Activated naive CD4-positive, alpha-beta T cell treated with anti-CD3 and anti-CD28 coated beads, Interleukin-2, amount 10 ng/mL, durations not matched to agents 7 days and 5 days (primary cell): Measurements from ENCODE around the gene FBN3.
"Not testable (repeated sequence)": the region's sequence is repeated elsewhere in the genome, so short reads cannot be mapped to it uniquely, and the experiment has no call there.

Experiments used
- CTCF ChIA-PET: fragments of 350-600 bp; sonication (Branson Sonifier 250); formaldehyde crosslinking; loops from one replicate; lab custom pipeline; 2021; ENCODE audit warnings: antibody characterized with exemption; lab: Charles Lee
- DNase-seq: peaks from one replicate; pipeline ENCODE4 v3.0.0-alpha.2; 2020
- H3K27ac Mint-ChIP-seq: one replicate; pipeline ENCODE4 v1.8.0; 2021; ENCODE audit warnings: mild to moderate bottlenecking, moderate library complexity, mixed read lengths
- H3K27me3 Mint-ChIP-seq: one replicate; pipeline ENCODE4 v1.8.0; 2021; ENCODE audit warnings: mild to moderate bottlenecking, mixed read lengths
- H3K36me3 Mint-ChIP-seq: one replicate; pipeline ENCODE4 v1.8.0; 2021; ENCODE audit warnings: mixed read lengths
- H3K4me1 Mint-ChIP-seq: one replicate; pipeline ENCODE4 v1.8.0; 2021; ENCODE audit warnings: mixed read lengths
- H3K4me3 Mint-ChIP-seq: one replicate; pipeline ENCODE4 v1.8.0; 2021; ENCODE audit warnings: mild to moderate bottlenecking, moderate library complexity, mixed read lengths
- H3K9me3 Mint-ChIP-seq: one replicate; pipeline ENCODE4 v1.8.0; 2021; ENCODE audit warnings: mixed read lengths

The FBN3 gene

GRCh38 chr19:8158411-8159074, 9.2 kb upstream of the FBN3 start:
- no peaks in the 10 kb centered on the region for H3K9me3 Mint-ChIP-seq
- H3K36me3 Mint-ChIP-seq = no peaks in the 10 kb centered on the region
- peaks cover 9% of the 10 kb centered on the region for H3K4me1 Mint-ChIP-seq
- DNase-seq = peak; percentile 59
- no peak overlapping the region for H3K4me3 Mint-ChIP-seq
- CTCF ChIA-PET = interaction anchor here (0.6 to 2.3 kb wide), 13 partner anchors 12 to 513 kb away, joined by 3 to 16 read pairs (median 3); no protein-coding TSS in a partner anchor
- peaks cover 40% of the 10 kb centered on the region for H3K27me3 Mint-ChIP-seq
- H3K27ac Mint-ChIP-seq = no peak overlapping the region

DNA sequence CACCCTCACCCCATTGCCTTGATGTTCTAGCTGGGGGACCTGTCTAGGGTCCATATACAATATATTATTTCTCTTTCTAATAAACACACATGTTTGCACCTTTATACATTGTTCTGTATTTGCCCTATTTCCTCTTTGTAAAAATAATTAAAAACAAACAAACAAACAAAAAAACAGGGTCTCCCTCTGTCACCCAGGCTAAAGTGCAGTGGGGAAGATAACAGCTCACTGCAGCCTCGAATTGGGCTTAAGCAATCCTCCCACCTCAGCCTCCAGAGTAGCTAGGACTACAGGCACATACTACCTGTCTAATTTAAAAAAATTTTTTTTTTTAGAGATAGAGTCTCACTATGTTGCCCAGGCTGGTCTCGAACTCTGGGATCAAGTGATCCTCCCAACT, 5.9 kb upstream of the FBN3 start:
- no peak overlapping the region for H3K4me3 Mint-ChIP-seq
- H3K27me3 Mint-ChIP-seq = peaks cover 72% of the 10 kb centered on the region
- H3K4me1 Mint-ChIP-seq = no peaks in the 10 kb centered on the region
- no peak for DNase-seq
- H3K9me3 Mint-ChIP-seq = no peaks in the 10 kb centered on the region
- no peak overlapping the region for H3K27ac Mint-ChIP-seq
- CTCF ChIA-PET = interaction anchor here (0.7 to 1.7 kb wide), 3 partner anchors 54 to 185 kb away, joined by 3 to 5 read pairs (median 4); no protein-coding TSS in a partner anchor
- H3K36me3 Mint-ChIP-seq = no peaks in the 10 kb centered on the region

GRCh38 chr19:8154014-8154413, 4.6 kb upstream of the FBN3 start:
- not testable (repeated sequence) for H3K27ac Mint-ChIP-seq, H3K4me1 Mint-ChIP-seq, H3K36me3 Mint-ChIP-seq, H3K9me3 Mint-ChIP-seq, H3K4me3 Mint-ChIP-seq
- peaks cover 83% of the 10 kb centered on the region for H3K27me3 Mint-ChIP-seq
- peak; percentile 61 for DNase-seq
- CTCF ChIA-PET = interaction anchor here (0.7 to 1.7 kb wide), 3 partner anchors 98 to 302 kb away, joined by 3 to 5 read pairs (median 4); no protein-coding TSS in a partner anchor

DNA sequence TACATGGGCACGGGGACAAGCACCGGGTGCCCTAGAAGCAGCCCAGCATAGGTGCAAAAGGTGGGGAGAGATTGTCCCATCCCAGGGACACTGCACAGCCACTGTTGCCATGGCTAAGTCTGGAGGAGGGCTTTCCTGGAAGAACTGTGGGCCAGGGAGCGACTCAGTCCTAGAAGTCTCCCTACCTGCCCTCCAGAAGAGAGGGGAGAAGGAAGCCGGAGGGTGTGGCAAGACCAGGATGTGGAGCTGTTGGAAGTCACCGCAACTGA, 2.3 kb upstream of the FBN3 start:
- no peak overlapping the region for H3K27ac Mint-ChIP-seq
- no peak overlapping the region for H3K4me3 Mint-ChIP-seq
- H3K9me3 Mint-ChIP-seq = no peaks in the 10 kb centered on the region
- CTCF ChIA-PET = no interaction called here
- peaks cover 89% of the 10 kb centered on the region for H3K27me3 Mint-ChIP-seq
- DNase-seq = no peak
- no peaks in the 10 kb centered on the region for H3K36me3 Mint-ChIP-seq
- peaks cover 6% of the 10 kb centered on the region for H3K4me1 Mint-ChIP-seq

DNA sequence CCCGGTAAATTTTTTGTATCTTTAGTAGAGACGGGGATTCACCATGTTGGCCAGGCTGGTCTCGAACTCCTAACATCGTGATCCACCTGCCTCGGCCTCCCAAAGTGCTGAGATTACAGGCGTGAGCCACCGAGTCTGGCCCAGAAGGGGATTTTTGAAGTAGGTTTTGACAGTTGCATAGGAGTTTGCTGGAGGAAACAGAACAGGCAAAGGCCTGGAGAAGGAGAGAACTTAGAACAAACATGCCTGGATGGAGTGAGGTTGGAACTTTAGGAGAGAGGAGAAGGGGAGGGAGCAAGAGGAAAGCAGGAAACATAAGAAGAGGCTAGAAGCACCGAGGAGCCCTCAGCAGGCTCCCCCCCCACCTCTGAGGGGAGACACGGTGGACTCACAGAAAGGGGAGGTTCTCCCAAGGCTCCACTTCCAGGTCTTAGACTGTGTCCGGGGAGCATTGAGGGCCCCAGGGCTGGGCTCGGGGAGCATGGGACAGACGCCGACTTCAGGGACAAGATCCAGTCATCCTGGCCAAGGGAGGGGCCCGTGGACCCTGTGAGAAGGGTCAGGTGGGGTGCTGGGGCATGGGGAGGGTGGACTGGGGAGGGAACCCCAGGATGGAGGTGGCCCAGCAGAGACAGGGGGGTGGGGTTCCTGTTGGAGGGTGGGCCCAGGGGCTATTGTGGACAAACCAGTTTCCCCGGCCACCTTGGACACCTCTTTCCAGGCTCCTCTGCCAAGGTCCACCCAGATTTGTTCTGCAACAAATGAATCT, 1.8 kb upstream of the FBN3 start:
- no peak overlapping the region for H3K4me3 Mint-ChIP-seq
- peaks cover 6% of the 10 kb centered on the region for H3K4me1 Mint-ChIP-seq
- no peaks in the 10 kb centered on the region for H3K9me3 Mint-ChIP-seq
- no peak overlapping the region for H3K27ac Mint-ChIP-seq
- CTCF ChIA-PET = no interaction called here
- no peaks in the 10 kb centered on the region for H3K36me3 Mint-ChIP-seq
- no peak for DNase-seq
- H3K27me3 Mint-ChIP-seq = peaks cover 95% of the 10 kb centered on the region

DNA sequence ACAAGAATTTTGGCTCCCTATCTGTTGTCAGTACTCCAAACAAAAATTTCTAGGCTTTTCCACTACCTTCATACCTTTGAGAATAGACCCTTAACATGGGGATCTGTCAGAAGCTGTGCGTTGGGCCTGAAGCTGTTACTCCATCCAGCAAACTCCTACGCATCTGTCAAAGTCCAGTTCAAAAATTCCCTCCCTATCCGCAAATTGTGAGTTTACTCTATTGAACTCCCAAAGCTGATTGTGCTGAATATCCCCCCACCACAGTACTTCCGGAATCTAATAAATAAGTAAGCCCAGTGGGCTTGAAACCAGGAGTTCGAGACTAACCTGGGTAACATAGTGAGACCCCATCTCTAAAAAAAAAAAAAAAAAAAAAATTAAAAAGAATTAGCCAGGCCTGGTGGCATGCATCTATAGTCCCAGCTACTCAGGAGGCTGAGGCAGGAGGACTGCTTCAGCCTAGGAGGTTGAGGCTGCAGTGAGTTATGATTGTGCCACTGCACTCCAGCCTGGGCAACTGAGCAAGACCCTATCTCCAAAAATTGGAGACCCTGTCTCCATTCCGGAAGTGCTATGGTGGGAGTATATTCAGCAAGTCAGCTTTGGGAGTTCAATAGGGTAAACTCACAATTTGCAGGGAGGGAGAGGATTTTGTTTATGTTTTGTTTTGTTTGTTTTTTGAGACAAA, 930 bp upstream of the FBN3 start:
- Mint-ChIP-seq H3K4me1 (peaks cover 6% of the 10 kb centered on the region), H3K9me3 (no peaks in the 10 kb centered on the region), H3K36me3 (no peaks in the 10 kb centered on the region), H3K27me3 (peaks cover 97% of the 10 kb centered on the region), H3K4me3 (no peak overlapping the region), H3K27ac (no peak overlapping the region)
- DNase-seq = no peak
- CTCF ChIA-PET = interaction anchor here (0.7 kb wide), 1 partner anchor 324 kb away, joined by 3 read pairs; no protein-coding TSS in a partner anchor

DNA sequence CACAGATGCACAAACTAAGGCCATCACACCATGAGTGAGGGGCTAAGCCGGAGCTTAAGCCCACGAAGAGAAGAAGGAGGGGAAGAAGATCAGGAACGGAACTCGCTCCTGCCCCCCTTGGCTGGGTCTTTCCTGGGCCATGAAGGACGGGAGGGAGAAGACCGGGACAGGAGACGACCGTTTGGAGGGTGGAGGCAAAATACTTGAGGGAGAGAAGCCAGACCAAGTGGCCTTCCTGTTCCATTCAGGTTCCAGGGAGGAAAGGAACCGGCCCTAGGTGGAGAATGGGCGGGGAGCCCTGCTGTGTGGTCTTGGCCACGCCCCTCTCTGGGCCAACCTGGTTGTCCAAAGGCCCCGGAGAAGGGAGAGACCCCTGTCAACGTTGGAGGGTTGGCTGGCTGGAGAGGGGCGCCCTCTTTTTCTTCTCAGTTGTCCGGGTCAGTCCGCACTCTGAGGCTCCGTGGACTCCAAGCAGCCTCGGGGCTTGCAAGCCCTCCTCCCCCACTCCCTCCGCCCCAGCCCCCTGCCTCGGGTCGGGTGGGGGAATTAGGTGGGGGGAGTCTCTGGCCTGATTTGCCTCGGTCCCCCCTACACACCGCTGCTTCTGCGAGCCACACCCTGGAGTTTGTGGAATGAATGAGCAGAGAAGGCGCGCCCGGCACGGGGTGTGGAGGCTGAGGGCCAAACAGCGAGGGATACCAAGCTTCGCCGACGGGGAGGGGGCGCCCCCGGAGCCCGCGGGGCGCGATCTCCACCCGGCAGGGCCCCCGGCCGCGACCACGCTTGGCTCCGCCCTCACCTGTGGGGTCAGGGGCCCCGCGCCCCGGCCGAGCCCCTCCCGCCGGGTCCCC, 757 bp downstream of the FBN3 start:
- H3K4me1 Mint-ChIP-seq = peaks cover 6% of the 10 kb centered on the region
- no peak overlapping the region for H3K27ac Mint-ChIP-seq
- no peaks in the 10 kb centered on the region for H3K36me3 Mint-ChIP-seq
- H3K27me3 Mint-ChIP-seq = peaks cover 94% of the 10 kb centered on the region
- CTCF ChIA-PET = no interaction called here
- peak; percentile 21 for DNase-seq
- H3K4me3 Mint-ChIP-seq = no peak overlapping the region
- no peaks in the 10 kb centered on the region for H3K9me3 Mint-ChIP-seq

DNA sequence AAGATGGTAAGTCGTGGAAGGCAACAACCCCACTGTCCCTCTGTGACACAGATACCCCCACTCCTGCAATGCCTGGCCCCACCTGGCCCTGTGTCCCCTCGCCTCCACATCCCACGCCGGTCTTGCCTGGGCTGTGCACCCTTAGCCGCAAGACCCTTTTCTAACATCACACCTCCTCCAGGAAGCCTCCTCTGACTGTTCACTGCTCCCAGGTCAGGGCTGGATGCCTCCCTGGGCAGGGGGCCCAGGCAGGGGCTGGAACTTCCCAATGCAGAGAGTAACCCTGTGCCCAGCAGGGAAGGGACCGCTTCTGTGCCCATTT, 1.3 kb downstream of the FBN3 start:
- peaks cover 94% of the 10 kb centered on the region for H3K27me3 Mint-ChIP-seq

DNA sequence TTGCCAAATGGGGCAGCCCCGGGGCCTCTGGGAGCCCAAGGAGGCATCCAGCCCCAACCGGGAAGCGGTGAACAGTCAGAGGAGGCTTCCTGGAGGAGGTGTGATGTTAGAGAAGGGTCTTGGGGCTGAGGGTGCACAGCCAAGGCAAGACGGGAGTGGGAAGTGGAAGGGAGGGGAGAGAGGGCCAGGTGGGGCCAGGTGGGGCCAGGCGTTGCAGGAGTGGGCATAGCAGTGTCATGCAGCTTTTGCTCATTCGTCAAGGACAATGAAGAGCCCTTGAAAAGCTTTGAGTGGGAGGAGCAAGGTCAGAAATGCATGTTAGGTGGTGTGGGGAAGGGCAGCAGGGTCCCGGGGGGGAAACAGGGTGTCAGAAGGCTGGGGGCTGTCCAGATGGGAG, 1.8 kb downstream of the FBN3 start:
- no peaks in the 10 kb centered on the region for H3K9me3 Mint-ChIP-seq
- H3K27ac Mint-ChIP-seq = no peak overlapping the region
- peaks cover 6% of the 10 kb centered on the region for H3K4me1 Mint-ChIP-seq
- no peak for DNase-seq
- H3K27me3 Mint-ChIP-seq = peaks cover 93% of the 10 kb centered on the region
- CTCF ChIA-PET = no interaction called here
- H3K36me3 Mint-ChIP-seq = no peaks in the 10 kb centered on the region
- no peak overlapping the region for H3K4me3 Mint-ChIP-seq

More for the DNA sequence above, 1.3 kb downstream of the FBN3 start:
- Mint-ChIP-seq H3K4me3 (no peak overlapping the region), H3K4me1 (peaks cover 6% of the 10 kb centered on the region), H3K27ac (no peak overlapping the region), H3K36me3 (no peaks in the 10 kb centered on the region), H3K9me3 (no peaks in the 10 kb centered on the region)
- DNase-seq = no peak
- CTCF ChIA-PET = no interaction called here

- no peaks in the 10 kb centered on the region for H3K9me3 Mint-ChIP-seq
Measured at GRCh38 chr19:8146877-8147581, 2.4 kb downstream of the FBN3 start.

GRCh38 chr19:8144273-8144995, 5.0 kb downstream of the FBN3 start:
- CTCF ChIA-PET = no interaction called here
- peaks cover 6% of the 10 kb centered on the region for H3K4me1 Mint-ChIP-seq
- no peak for DNase-seq
- H3K4me3 Mint-ChIP-seq = no peak overlapping the region
- H3K27ac Mint-ChIP-seq = no peak overlapping the region
- H3K36me3 Mint-ChIP-seq = no peaks in the 10 kb centered on the region
- peaks cover 61% of the 10 kb centered on the region for H3K27me3 Mint-ChIP-seq
- no peaks in the 10 kb centered on the region for H3K9me3 Mint-ChIP-seq

More at GRCh38 chr19:8146877-8147581, 2.4 kb downstream of the FBN3 start:
- H3K27me3 Mint-ChIP-seq = peaks cover 87% of the 10 kb centered on the region
- H3K36me3 Mint-ChIP-seq = no peaks in the 10 kb centered on the region
- H3K4me3 Mint-ChIP-seq = no peak overlapping the region
- H3K4me1 Mint-ChIP-seq = peaks cover 6% of the 10 kb centered on the region
- no peak overlapping the region for H3K27ac Mint-ChIP-seq
- CTCF ChIA-PET = no interaction called here
- no peak for DNase-seq

DNA sequence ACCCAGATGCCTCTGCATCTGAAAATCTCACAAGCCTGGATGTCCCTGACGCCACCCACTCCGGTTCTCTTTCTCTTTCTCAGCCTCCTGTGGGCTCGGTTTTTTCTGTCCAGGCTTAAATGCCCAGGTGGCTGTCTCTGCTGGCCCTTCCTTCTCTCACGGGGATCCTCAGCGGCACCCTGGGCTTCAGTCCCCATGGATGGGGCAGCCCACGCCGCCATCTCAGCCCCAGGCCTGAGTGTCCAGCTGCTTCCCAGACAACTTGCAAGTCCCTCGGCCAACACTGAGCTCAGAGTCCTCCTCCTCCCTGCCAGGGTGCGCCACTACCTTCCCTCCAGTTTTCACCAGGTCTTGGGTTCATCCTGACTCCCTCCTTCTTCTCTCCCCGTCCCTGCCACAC, 6.4 kb downstream of the FBN3 start:
- Mint-ChIP-seq H3K27me3 (peaks cover 50% of the 10 kb centered on the region), H3K4me1 (peaks cover 2% of the 10 kb centered on the region), H3K27ac (no peak overlapping the region), H3K4me3 (no peak overlapping the region), H3K36me3 (no peaks in the 10 kb centered on the region), H3K9me3 (no peaks in the 10 kb centered on the region)
- CTCF ChIA-PET = no interaction called here
- DNase-seq = no peak

- Mint-ChIP-seq H3K4me3 (no peak overlapping the region), H3K27me3 (peaks cover 44% of the 10 kb centered on the region), H3K36me3 (no peaks in the 10 kb centered on the region), H3K27ac (no peak overlapping the region), H3K4me1 (no peaks in the 10 kb centered on the region), H3K9me3 (no peaks in the 10 kb centered on the region)
- CTCF ChIA-PET = no interaction called here
- no peak for DNase-seq
Measured at GRCh38 chr19:8142513-8142900, 6.9 kb downstream of the FBN3 start.
